Stimulated activated effector memory CD8-positive, alpha-beta T cell treated with anti-CD3 and anti-CD28 coated beads, Interleukin-12 subunit alpha, Interleukin-12 subunit beta, amount 100 ng/mL, for 72 hours (primary cell): ENCODE results near the gene AIMP2.

ENCODE experiments used
- ATAC-seq: fragments of 150-1000 bp; cut with Tn5 transposase; 2 replicates; pipeline ENCODE4 v1.10.0; 2021
- DNase-seq, 2 donors: peaks; one replicate each; pipeline ENCODE4 v3.0.0; 2021 to 2022; ENCODE audit warnings: low spot score in 2 of 2
- H3K27ac Mint-ChIP-seq: one replicate; pipeline ENCODE4 v1.8.0; 2022; ENCODE audit warnings: mild to moderate bottlenecking, mixed read lengths
- H3K36me3 Mint-ChIP-seq: one replicate; pipeline ENCODE4 v1.8.0; 2022; ENCODE audit warnings: mild to moderate bottlenecking, mixed read lengths
- H3K4me1 Mint-ChIP-seq: one replicate; pipeline ENCODE4 v1.8.0; 2022; ENCODE audit warnings: mixed read lengths
- H3K4me3 Mint-ChIP-seq: one replicate; pipeline ENCODE4 v1.8.0; 2022; ENCODE audit warnings: mild to moderate bottlenecking, mixed read lengths
- H3K9me3 Mint-ChIP-seq: one replicate; pipeline ENCODE4 v1.8.0; 2022; ENCODE audit warnings: mixed read lengths

The AIMP2 gene

DNA sequence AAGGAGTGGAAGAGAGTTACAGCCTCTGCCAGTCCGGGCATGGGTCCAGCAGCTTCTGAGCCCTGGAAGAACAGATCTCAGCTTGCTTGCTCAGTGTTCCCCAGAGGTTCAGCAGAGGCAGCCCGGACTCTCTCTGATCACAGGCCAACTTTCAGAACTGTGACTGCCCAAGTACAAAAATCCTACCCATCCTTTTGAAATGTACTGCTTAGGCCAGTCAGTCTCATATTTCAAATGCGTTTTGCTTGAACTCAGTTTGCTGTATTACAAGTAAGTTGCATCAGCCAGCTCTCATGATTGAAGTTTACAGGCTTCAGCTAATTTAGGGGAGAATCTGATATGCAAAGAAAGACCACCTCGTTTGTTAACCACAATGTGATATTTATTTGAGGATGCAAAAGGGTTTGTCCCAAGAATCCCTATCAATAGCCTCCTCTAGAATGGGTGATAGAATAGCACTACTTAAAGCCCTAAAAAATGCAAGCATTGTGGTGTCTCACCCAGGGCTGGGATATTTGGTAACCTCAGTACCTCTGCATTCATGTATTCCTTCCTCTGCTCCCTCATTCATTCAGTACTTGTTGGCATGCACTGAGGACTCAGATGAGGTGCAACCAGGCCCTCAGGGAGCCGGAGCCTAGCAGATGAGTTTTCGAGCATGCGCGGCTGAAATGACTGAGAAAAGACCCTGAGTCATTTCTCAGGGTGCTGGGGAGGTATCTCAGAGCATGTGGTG, 7.0 kb downstream of the AIMP2 start:
- H3K27ac Mint-ChIP-seq = peak overlapping the region; percentile 69
- H3K4me1 Mint-ChIP-seq = peaks cover 22% of the 10 kb centered on the region
- H3K36me3 Mint-ChIP-seq = peaks cover 98% of the 10 kb centered on the region
- no peak overlapping the region for H3K4me3 Mint-ChIP-seq
- DNase-seq = peak in 1 of 2 donors; percentile 57
- ATAC-seq = peak; percentile 67
- no peaks in the 10 kb centered on the region for H3K9me3 Mint-ChIP-seq

DNA sequence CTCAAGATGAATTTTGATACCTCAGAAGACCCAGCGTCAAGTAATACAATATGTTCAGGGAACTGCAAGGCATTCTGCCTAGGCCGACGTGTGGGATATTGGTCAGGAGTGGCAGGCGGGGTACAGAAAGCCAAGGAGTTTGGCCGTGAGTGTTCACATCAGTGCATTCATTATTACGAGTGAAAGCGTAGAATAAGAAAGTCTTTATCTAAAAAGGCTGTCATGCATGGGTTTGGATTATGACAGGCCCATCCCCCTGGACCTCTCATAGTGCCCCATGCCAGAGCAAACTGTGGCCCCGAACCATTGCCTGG, 7.5 kb downstream of the AIMP2 start:
- no peak for DNase-seq
- H3K4me3 Mint-ChIP-seq = no peak overlapping the region
- ATAC-seq = no peak
- no peaks in the 10 kb centered on the region for H3K9me3 Mint-ChIP-seq
- H3K4me1 Mint-ChIP-seq = peaks cover 17% of the 10 kb centered on the region
- H3K27ac Mint-ChIP-seq = peak overlapping the region; percentile 69
- H3K36me3 Mint-ChIP-seq = peaks cover 98% of the 10 kb centered on the region

DNA sequence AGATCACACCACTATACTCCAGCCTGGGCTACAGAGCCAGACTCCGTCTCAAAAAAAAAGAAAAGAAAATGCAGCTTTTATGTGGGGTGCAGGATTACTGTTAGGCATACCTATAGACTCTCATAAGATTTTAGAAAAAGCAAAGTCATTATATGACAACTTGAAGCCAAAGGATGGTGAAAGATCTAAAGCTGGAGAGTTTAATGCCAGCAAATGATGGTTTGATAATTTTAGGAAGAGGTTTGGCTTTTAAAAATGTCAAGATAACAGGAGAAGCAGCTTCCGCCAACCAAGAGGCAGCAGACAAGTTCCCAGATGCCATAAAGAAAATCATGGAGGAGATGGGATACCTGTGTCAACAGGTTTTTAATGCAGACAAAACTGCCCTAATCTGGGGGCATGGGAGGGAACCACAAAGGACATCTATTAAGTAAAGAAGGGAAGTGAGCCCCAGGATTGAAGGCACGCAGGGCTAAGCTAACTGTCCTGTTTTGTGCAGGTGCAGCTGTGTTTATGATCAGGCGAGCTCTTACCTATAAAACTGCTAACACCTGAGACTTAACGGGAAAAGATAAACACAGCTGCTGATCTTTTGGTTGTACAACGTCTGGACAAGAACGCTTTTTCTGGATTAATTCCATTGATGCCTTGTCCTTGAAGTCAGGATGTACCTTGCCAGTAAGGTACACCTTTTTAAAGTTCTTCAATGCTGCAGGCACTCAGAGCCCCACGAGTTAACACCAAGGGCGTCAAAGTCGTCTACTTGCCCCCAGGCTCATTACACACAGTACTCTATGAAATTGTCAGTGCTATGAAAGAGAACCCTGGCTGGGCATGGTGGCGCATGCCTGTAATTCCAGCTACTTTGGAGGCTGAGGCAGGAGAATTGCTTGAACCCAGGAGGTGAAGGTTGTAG, 11.6 kb downstream of the AIMP2 start:
- no peak overlapping the region for H3K27ac Mint-ChIP-seq
- no peaks in the 10 kb centered on the region for H3K9me3 Mint-ChIP-seq
- DNase-seq (no peak), ATAC-seq (no peak)
- H3K4me1 Mint-ChIP-seq = peaks cover 5% of the 10 kb centered on the region
- no peak overlapping the region for H3K4me3 Mint-ChIP-seq
- peaks cover 100% of the 10 kb centered on the region for H3K36me3 Mint-ChIP-seq

DNA sequence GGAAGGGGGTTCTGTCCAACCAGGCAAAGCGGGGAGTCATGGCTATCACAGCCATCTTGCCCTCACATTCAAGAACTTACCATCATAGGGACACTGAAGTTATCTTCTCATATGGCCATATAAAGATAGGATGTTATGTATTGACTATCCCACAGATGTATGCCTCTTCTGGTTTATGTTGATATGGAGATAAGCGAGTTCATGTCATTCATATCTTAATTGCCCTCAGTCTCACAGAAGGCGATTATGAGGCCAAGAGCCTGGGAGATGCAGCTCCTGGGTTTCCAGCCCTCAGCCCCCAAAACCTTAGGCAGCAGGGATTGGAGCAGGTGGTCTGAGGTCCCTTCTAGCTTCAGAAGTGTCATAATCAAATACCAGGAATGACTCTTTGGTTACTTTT, 13.6 kb downstream of the AIMP2 start:
- Mint-ChIP-seq H3K27ac (peak overlapping the region; percentile 14), H3K9me3 (no peaks in the 10 kb centered on the region), H3K4me3 (no peak overlapping the region), H3K36me3 (peaks cover 100% of the 10 kb centered on the region), H3K4me1 (peaks cover 18% of the 10 kb centered on the region)
- ATAC-seq (no peak), DNase-seq (no peak)

DNA sequence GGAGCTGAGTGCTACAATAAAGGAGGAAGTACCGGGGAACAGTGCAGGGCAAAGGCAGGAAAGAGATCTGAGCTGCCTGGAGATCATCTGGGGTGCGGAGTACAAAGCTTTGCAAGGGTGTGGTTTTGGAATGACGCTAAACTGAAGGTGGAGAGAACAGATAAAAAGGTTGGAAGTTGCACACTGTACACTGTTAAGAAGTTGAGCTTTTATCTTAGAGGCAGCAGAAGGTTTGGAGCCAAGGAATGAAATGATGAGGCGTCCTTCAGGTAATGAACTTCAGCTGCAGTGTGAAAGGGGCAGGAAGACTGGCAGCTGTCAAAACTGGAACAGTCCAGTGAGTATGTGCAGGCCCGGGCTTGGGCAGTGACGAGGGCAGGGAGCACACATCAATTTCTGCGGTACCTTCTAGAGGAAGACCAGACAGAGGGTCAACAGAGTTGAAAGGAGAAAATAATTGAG, 14.9 kb downstream of the AIMP2 start:
- H3K4me3 Mint-ChIP-seq = no peak overlapping the region
- H3K36me3 Mint-ChIP-seq = peaks cover 100% of the 10 kb centered on the region
- H3K4me1 Mint-ChIP-seq = peaks cover 18% of the 10 kb centered on the region
- H3K27ac Mint-ChIP-seq = peak overlapping the region; percentile 13
- ATAC-seq = no peak
- no peak for DNase-seq
- H3K9me3 Mint-ChIP-seq = no peaks in the 10 kb centered on the region

DNA sequence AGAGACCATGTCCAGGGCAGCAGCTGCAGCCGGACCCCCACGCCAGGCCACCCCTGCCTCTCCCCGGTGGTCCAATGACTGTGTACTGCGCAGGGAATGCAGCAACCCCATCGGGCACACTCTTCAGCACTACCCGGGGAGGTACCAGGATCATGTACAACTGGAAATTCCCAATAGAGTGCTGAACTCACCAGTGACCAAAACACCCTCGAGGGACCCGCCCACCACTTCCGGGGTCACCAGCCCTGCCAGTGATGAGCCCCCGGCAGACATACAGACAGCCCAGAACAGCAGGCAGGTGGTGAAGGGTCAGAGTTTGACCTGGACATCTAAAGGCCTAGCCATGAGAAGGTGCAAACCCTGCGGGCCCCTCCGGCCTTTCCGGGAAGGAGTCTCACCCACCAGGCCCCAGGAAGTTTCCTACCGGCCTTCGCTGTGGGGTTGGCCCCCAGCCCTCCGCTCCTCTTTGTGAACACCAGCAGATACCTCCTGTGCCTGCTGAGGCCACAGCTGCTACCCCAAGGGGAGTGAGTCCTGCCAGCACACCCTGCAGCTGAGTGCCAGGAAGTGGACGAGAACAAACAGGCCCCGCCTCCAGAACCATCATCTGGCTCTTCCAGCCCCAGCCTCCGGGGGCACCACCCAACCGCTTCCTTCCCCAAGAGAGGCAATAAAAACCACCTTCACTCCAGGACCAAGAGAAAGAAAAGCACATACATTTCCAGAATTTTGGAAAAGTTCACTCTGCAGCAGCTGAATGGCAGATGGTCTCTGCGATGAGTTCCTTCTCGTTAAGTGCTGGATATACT, 17.1 kb downstream of the AIMP2 start:
- Mint-ChIP-seq H3K27ac (peak overlapping the region; percentile 94), H3K9me3 (no peaks in the 10 kb centered on the region), H3K36me3 (peaks cover 90% of the 10 kb centered on the region), H3K4me1 (peaks cover 19% of the 10 kb centered on the region), H3K4me3 (peak overlapping the region; percentile 74)
- ATAC-seq (peak; percentile 98), DNase-seq (peak; percentile 25 to 72)

DNA sequence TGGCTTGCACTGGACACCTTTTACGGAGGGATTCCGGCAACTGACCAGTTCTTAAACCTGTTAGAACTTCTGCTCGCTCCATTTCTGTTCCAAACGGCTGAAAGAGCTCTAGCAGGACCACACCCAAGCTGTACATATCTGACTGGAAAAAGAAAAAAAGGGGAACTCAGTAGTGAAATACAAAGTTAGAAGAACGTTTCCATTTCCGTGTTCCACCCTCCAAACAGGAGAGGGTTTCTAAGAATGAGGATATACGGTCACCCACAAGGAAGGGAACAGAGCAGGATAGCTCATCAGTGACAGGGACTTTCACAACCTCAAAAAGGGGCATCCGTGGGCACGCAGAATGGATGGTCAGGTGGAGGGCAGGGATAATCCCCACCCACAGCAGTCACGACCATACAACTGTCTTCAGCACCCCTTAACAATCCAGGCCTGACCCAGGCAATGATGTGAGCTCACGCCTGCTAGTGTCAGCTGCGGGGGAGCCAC, 17.8 kb downstream of the AIMP2 start:
- peak; percentile 48 for ATAC-seq
- peak overlapping the region; percentile 94 for H3K27ac Mint-ChIP-seq
- peaks cover 90% of the 10 kb centered on the region for H3K36me3 Mint-ChIP-seq
- H3K4me3 Mint-ChIP-seq = peak overlapping the region; percentile 74
- peaks cover 25% of the 10 kb centered on the region for H3K4me1 Mint-ChIP-seq
- DNase-seq = no peak
- H3K9me3 Mint-ChIP-seq = no peaks in the 10 kb centered on the region

DNA sequence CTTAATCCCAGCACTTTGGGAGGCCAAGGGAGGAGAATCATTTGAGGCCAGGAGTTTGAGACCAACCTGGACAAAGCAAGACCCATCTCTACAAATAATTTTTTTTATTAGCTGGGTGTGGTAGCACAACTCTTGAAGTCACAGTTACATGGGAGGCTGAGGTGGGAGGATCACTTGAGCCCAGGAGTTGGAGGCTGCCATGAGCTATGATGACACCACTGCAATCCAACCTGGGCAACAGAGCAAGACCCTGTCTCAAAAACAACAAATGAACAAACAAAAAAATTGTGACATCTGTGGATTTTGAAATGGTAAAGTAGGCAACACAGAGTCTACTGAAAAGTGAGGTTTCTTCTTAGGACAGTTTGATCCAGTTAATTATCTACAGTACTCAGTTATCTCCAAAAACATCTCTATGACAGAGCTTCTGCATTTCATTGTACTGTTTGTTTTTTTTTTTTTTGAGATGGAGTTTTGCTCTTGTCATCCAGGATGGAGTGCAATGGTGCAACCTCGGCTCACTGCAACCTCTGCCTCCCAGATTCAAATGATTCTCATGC, 18.8 kb downstream of the AIMP2 start:
- Mint-ChIP-seq H3K9me3 (no peaks in the 10 kb centered on the region), H3K4me3 (no peak overlapping the region), H3K4me1 (peaks cover 30% of the 10 kb centered on the region), H3K27ac (peak overlapping the region; percentile 94), H3K36me3 (peaks cover 87% of the 10 kb centered on the region)
- ATAC-seq = no peak
- DNase-seq = no peak

DNA sequence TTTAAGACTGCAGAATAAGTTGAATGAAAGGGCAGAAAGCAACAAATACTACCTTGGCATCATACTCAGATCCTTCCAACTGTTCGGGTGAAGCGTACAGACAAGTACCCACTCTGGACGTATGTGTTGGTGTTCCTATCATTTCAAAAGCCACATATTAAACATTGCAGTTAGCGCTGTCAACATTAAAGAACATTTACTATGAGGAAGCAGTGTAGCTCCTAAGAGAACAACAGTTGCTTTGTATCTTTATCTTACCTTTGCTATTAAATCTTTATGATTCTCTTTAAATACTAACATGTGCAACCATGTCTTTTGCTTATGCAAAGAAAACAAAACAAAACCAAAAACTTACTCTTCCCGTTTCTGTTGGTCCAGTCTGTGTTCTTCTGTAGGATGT, 19.5 kb downstream of the AIMP2 start:
- Mint-ChIP-seq H3K4me1 (peaks cover 34% of the 10 kb centered on the region), H3K36me3 (peaks cover 87% of the 10 kb centered on the region), H3K27ac (no peak overlapping the region), H3K4me3 (no peak overlapping the region), H3K9me3 (no peaks in the 10 kb centered on the region)
- ATAC-seq (no peak), DNase-seq (no peak)

DNA sequence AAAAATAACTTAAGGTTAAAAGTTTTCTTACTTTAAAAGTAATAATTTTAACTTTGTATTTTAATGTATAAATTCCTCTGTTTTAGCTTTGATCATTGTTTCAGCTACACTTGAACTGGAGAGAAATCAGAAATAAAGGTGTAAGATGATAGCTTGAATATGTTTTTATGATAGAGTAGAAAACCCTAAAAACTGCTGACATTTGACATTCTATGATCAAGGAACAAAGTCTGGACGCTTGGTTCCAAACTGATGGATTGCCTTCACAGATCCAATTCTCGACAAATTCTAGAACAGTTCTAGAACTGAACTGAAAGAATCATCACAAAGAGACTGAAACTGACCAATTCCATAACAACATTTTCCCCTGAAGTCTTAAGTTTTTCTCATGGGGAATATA, 21.9 kb downstream of the AIMP2 start, which contains the start of gene ANKRD61:
ANKRD61 (plus strand) TSS at position 389 of the 400 bp plus-strand sequence; CDS start at position 389, 0 bp downstream.
- DNase-seq (no peak), ATAC-seq (no peak)
- Mint-ChIP-seq H3K4me3 (no peak within 1 kb of the TSS), H3K9me3 (no peaks in the 10 kb centered on the region), H3K27ac (peak within 1 kb of the TSS; percentile 85), H3K4me1 (peaks cover 37% of the 10 kb centered on the region), H3K36me3 (peaks cover 84% of the 10 kb centered on the region)

DNA sequence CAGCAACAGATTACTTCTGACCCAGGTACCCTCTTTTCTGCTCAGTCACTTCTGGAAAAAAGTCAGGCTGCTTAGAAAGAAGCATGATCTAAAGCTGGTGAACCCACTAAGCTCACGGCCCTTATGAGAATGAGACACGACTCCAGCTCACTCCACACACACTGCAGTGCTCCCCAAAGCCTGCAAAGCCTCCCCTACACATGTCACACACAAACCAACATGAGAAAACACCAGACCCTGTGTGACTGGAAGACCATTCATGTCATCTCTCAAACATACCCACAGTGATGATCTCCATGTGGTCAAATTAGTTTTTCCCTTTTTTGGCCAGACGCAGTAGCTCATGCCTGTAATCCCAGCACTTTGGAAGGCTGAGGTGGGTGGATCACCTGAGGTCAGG, 22.5 kb downstream of the AIMP2 start:
- Mint-ChIP-seq H3K4me3 (no peak overlapping the region), H3K4me1 (peaks cover 31% of the 10 kb centered on the region), H3K27ac (peak overlapping the region; percentile 85), H3K36me3 (peaks cover 84% of the 10 kb centered on the region), H3K9me3 (no peaks in the 10 kb centered on the region)
- DNase-seq (no peak), ATAC-seq (no peak)

DNA sequence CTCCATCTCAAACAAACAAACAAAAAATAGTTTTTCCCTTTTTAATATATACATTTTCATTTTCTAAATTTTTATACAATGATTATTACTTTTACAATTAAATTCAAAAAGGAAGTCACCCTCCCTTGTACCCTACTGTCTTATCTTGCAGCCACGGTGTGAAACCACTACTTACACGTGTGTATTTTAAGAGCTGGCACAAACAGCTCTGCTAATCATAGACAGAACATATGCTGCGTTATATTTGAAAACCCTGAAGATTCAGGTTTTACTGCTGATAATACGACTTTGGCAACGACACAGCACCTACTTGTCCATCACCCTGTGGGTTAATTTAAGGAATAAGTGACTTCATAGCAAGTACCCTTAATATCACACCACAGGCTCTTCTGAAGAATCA, 23.1 kb downstream of the AIMP2 start:
- no peak for DNase-seq

DNA sequence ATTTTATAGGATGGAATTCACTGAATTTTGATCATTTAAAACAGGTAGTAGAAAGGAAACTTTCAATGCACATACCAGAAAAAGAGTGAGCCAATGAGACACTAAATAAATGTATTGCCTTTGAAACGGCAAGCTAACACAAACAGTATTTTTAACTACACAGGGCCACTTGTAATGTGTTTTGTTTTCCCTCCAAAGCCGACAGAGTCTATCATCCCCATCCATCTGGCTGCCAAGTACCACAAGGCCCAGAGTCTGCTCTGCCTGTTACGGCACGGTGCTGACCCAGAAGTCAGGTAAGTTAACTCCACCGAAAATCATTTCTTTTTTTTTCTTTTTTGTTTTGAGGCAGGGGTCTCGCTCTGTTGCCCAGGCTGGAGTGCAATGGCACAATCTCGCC, 23.6 kb downstream of the AIMP2 start:
- H3K36me3 Mint-ChIP-seq = peaks cover 84% of the 10 kb centered on the region

More for the DNA sequence above, 23.1 kb downstream of the AIMP2 start:
- ATAC-seq = no peak
- Mint-ChIP-seq H3K4me3 (no peak overlapping the region), H3K36me3 (peaks cover 84% of the 10 kb centered on the region), H3K27ac (peak overlapping the region; percentile 85), H3K9me3 (no peaks in the 10 kb centered on the region), H3K4me1 (peaks cover 25% of the 10 kb centered on the region)

DNA sequence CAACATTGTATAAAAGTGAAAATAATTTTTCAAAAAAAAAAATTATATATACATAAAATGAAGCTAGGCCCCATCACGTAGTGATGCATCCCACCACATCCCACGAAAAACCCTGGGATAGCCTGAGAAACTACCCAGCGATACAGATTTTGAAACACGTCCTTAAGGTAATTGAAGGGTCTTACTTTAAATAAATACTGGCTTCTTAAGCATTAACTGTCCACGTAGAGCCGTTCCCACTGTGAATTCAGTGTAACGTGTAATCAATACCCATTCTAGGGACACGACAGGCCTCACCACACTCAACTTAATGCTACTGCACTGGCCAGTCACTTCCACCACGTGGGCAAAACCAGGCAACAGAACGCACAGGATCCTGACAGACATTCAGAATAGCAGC, 26.1 kb downstream of the AIMP2 start:
- peaks cover 84% of the 10 kb centered on the region for H3K36me3 Mint-ChIP-seq
- H3K27ac Mint-ChIP-seq = no peak overlapping the region

More for the DNA sequence above, 23.6 kb downstream of the AIMP2 start:
- DNase-seq = no peak
- Mint-ChIP-seq H3K27ac (peak overlapping the region; percentile 85), H3K4me3 (no peak overlapping the region), H3K4me1 (peaks cover 22% of the 10 kb centered on the region), H3K9me3 (no peaks in the 10 kb centered on the region)
- no peak for ATAC-seq

More for the DNA sequence above, 26.1 kb downstream of the AIMP2 start:
- Mint-ChIP-seq H3K4me1 (peaks cover 22% of the 10 kb centered on the region), H3K4me3 (no peak overlapping the region), H3K9me3 (no peaks in the 10 kb centered on the region)
- DNase-seq (no peak), ATAC-seq (no peak)
